CD8-positive, alpha-beta memory T cell (primary cell): ENCODE measurements around the gene GRWD1. TPM values are rescaled to one million over a fixed set of nuclear protein-coding genes. Genes with fewer than 3 reads are reported as not detected.
A peak's percentile ranks its signal among the peaks of the same experiment; 100 is the strongest.

Source experiments
- CTCF ChIA-PET: fragments of 350-600 bp; sonication (Branson Sonifier 250); formaldehyde crosslinking; loops from one replicate; lab custom pipeline; 2021; ENCODE audit warnings: antibody characterized with exemption; lab: Charles Lee
- POLR2A ChIA-PET: fragments of 350-600 bp; sonication (Branson Sonifier 250); formaldehyde crosslinking; loops from one replicate; lab custom pipeline; 2021; ENCODE audit warnings: antibody characterized with exemption; lab: Charles Lee
- DNase-seq, 5 donors: peaks; one replicate each; pipeline versions ENCODE4 v3.0.0 to v3.0.0-alpha.2; 2020 to 2022; ENCODE audit warnings: mixed read lengths in 1 of 5
- H3K27ac ChIP-seq: one replicate; pipeline ENCODE4 v1.7.0; 2013; ENCODE audit warnings: low read depth, mild to moderate bottlenecking, low read length, moderate library complexity
- H3K27me3 ChIP-seq: 2 replicates; pipeline ENCODE4 v1.7.0; 2013; ENCODE audit warnings: low read length, mild to moderate bottlenecking; ENCODE audit not compliant: insufficient read depth, poor library complexity, severe bottlenecking
- H3K36me3 ChIP-seq: 2 replicates; pipeline ENCODE4 v1.7.0; 2013; ENCODE audit warnings: mild to moderate bottlenecking, low read length, moderate library complexity; ENCODE audit not compliant: insufficient read depth
- H3K4me1 ChIP-seq: 2 replicates; pipeline ENCODE4 v1.7.0; 2013; ENCODE audit warnings: mild to moderate bottlenecking, low read length, moderate library complexity; ENCODE audit not compliant: insufficient read depth
- H3K4me3 ChIP-seq: 2 replicates; pipeline ENCODE4 v1.7.0; 2013; ENCODE audit warnings: mild to moderate bottlenecking, low read length
- H3K9me3 ChIP-seq: 2 replicates; pipeline ENCODE4 v1.7.0; 2013; ENCODE audit warnings: mild to moderate bottlenecking, low read length
- H3K27ac Mint-ChIP-seq, 8 donors: one replicate each; pipeline ENCODE4 v1.8.0; 2020 to 2021; ENCODE audit warnings: mixed read lengths in 8 of 8, mild to moderate bottlenecking in 6 of 8, inconsistent platforms in 3 of 8, moderate library complexity in 3 of 8
- H3K27me3 Mint-ChIP-seq, 2 donors: one replicate each; pipeline ENCODE4 v1.8.0; 2020 to 2021; ENCODE audit warnings: mixed read lengths in 2 of 2, mild to moderate bottlenecking in 1 of 2, moderate library complexity in 1 of 2
- H3K36me3 Mint-ChIP-seq, 3 donors: one replicate each; pipeline ENCODE4 v1.8.0; 2020 to 2021; ENCODE audit warnings: mixed read lengths in 3 of 3, inconsistent platforms in 1 of 3, mild to moderate bottlenecking in 1 of 3
- H3K4me1 Mint-ChIP-seq, 3 donors: one replicate each; pipeline ENCODE4 v1.8.0; 2020 to 2021; ENCODE audit warnings: mixed read lengths in 3 of 3, inconsistent platforms in 1 of 3, mild to moderate bottlenecking in 1 of 3
- H3K4me3 Mint-ChIP-seq, 7 donors: one replicate each; pipeline ENCODE4 v1.8.0; 2020 to 2021; ENCODE audit warnings: mixed read lengths in 7 of 7, mild to moderate bottlenecking in 6 of 7, moderate library complexity in 4 of 7, inconsistent platforms in 2 of 7
- H3K9me3 Mint-ChIP-seq, 5 donors: one replicate each; pipeline ENCODE4 v1.8.0; 2020 to 2022; ENCODE audit warnings: mixed read lengths in 5 of 5, mild to moderate bottlenecking in 3 of 5, moderate library complexity in 2 of 5, inconsistent platforms in 1 of 5
- polyA plus RNA-seq: library from polyadenylated mRNA; unstranded; fragments of 300-500 nt; fragmentation: Illumina TruSeq; gene quantifications from one replicate; pipeline ENCODE4 v1.2.3, GENCODE V29; 2021
- total RNA-seq, 2 experiments: library from RNA; stranded (reverse); gene quantifications; one replicate each; pipeline ENCODE4 v1.2.3, GENCODE V29; 2021

Gene GRWD1
- total and polyA plus RNA-seq, 3 experiments from 2014 or later = 45.6 to 107 (median 105) TPM

GRCh38 chr19:48506138-48506733 is 60.5 kb downstream of the GRWD1 start:
- Mint-ChIP-seq H3K9me3 (no peaks in the 10 kb centered on the region), H3K36me3 (peaks cover 0 to 24% (median 3%) of the 10 kb centered on the region in 3 donors), H3K27ac (peak overlapping the region in 2 of 8 donors; percentile 26 to 63), H3K4me3 (peak overlapping the region in 2 of 7 donors; percentile 15 to 64), H3K4me1 (peaks cover 13 to 24% (median 14%) of the 10 kb centered on the region in 3 donors), H3K27me3 (peaks cover 0 to 1% of the 10 kb centered on the region in 2 donors)
- no peaks in the 10 kb centered on the region for H3K9me3 ChIP-seq
- peak in 2 of 5 donors; percentile 60 for DNase-seq
- ChIA-PET CTCF (interaction anchor here (0.7 to 7.2 kb wide), 19 partner anchors 9 to 336 kb away, joined by 3 to 152 read pairs (median 3); partner anchors contain the start of gene KDELR1), POLR2A (interaction anchor here (0.6 kb wide), 1 partner anchor 102 kb away, joined by 4 read pairs; no protein-coding TSS in a partner anchor)
- H3K4me1 ChIP-seq = peaks cover 14% of the 10 kb centered on the region
- no peak overlapping the region for H3K4me3 ChIP-seq
- no peaks in the 10 kb centered on the region for H3K36me3 ChIP-seq
- H3K27ac ChIP-seq = no peak overlapping the region
- no peaks in the 10 kb centered on the region for H3K27me3 ChIP-seq

Other genes with a start within 250 kb of the GRWD1 start
- gene CARD8, start 190.1 kb upstream of the GRWD1 start, total RNA-seq = 100 to 1,000 TPM; 132 TPM
- 95.8 TPM for gene CARD8, start 190.1 kb upstream of the GRWD1 start, polyA plus RNA-seq
- under 1 TPM in 1 of 2 experiments, not detected in 1; 0.13 TPM for gene ZNF114, start 175.9 kb upstream of the GRWD1 start, total RNA-seq
- not detected for gene ZNF114, start 175.9 kb upstream of the GRWD1 start, polyA plus RNA-seq
- 100 to 1,000 TPM; 273 to 278 TPM for gene EMP3, start 120.4 kb upstream of the GRWD1 start, total RNA-seq
- 1,041 TPM for gene EMP3, start 120.4 kb upstream of the GRWD1 start, polyA plus RNA-seq
- gene TMEM143, start 82.0 kb upstream of the GRWD1 start, total RNA-seq = 10 to 100 TPM; 11.4 to 15.8 TPM
- 9.2 TPM for gene TMEM143, start 82.0 kb upstream of the GRWD1 start, polyA plus RNA-seq
- not detected for gene SYNGR4, start 81.6 kb upstream of the GRWD1 start, total RNA-seq
- gene SYNGR4, start 81.6 kb upstream of the GRWD1 start, polyA plus RNA-seq = not detected
- gene KDELR1, start 54.4 kb upstream of the GRWD1 start, total RNA-seq = 10 to 100 TPM; 78.7 to 82.9 TPM
- 32.5 TPM for gene KDELR1, start 54.4 kb upstream of the GRWD1 start, polyA plus RNA-seq
- gene GRIN2D, start 52.3 kb upstream of the GRWD1 start, total RNA-seq = under 1 TPM; 0.13 to 0.26 TPM
- gene GRIN2D, start 52.3 kb upstream of the GRWD1 start, polyA plus RNA-seq = 0.05 TPM
- gene KCNJ14, start 9.6 kb downstream of the GRWD1 start, total RNA-seq = 1 to 10 TPM; 1.8 to 2.0 TPM
- gene KCNJ14, start 9.6 kb downstream of the GRWD1 start, polyA plus RNA-seq = 0.12 TPM
- gene CYTH2, start 23.4 kb downstream of the GRWD1 start, total RNA-seq = 10 to 100 TPM; 30.7 to 33.3 TPM
- 34.8 TPM for gene CYTH2, start 23.4 kb downstream of the GRWD1 start, polyA plus RNA-seq
- 1 to 10 TPM; 4.6 to 4.7 TPM for gene LMTK3, start 65.9 kb downstream of the GRWD1 start, total RNA-seq
- not detected for gene LMTK3, start 65.9 kb downstream of the GRWD1 start, polyA plus RNA-seq
- not detected for gene SULT2B1, start 106.2 kb downstream of the GRWD1 start, total RNA-seq
- gene SULT2B1, start 106.2 kb downstream of the GRWD1 start, polyA plus RNA-seq = not detected
- gene SPACA4, start 160.8 kb downstream of the GRWD1 start, total RNA-seq = not detected
- gene SPACA4, start 160.8 kb downstream of the GRWD1 start, polyA plus RNA-seq = not detected
- gene FAM83E, start 169.1 kb downstream of the GRWD1 start, total RNA-seq = 1 to 10 TPM; 3.7 to 5.4 TPM
- not detected for gene FAM83E, start 169.1 kb downstream of the GRWD1 start, polyA plus RNA-seq
- gene RPL18, start 173.2 kb downstream of the GRWD1 start, total RNA-seq = 1,000 to 10,000 TPM; 1,778 to 1,810 TPM
- gene RPL18, start 173.2 kb downstream of the GRWD1 start, polyA plus RNA-seq = 1,821 TPM
- 10 to 100 TPM; 37.5 to 38.5 TPM for gene SPHK2, start 173.5 kb downstream of the GRWD1 start, total RNA-seq
- gene SPHK2, start 173.5 kb downstream of the GRWD1 start, polyA plus RNA-seq = 10.2 TPM
- 10 to 100 TPM; 10.9 to 12.1 TPM for gene DBP, start 191.4 kb downstream of the GRWD1 start, total RNA-seq
- 84.1 TPM for gene DBP, start 191.4 kb downstream of the GRWD1 start, polyA plus RNA-seq
- gene CA11, start 200.2 kb downstream of the GRWD1 start, total RNA-seq = 10 to 100 TPM; 12.7 to 13.0 TPM
- gene CA11, start 200.2 kb downstream of the GRWD1 start, polyA plus RNA-seq = 8.3 TPM
- under 1 TPM; 0.11 to 0.33 TPM for gene NTN5, start 227.0 kb downstream of the GRWD1 start, total RNA-seq
- not detected for gene NTN5, start 227.0 kb downstream of the GRWD1 start, polyA plus RNA-seq
- not detected for gene FUT2, start 250.0 kb downstream of the GRWD1 start, total RNA-seq
- gene FUT2, start 250.0 kb downstream of the GRWD1 start, polyA plus RNA-seq = 0.33 TPM